NCI-H2227 (cell line): ENCODE data around the gene SLC16A12.
"Not testable (repeated sequence)": the region's sequence is repeated elsewhere in the genome, so short reads cannot be mapped to it uniquely, and the experiment has no call there.

Source experiments
- DNase-seq: peaks from one replicate; lab custom pipeline; 2025; ENCODE audit not compliant: unreplicated experiment; lab: John Stamatoyannopoulos, UW

The SLC16A12 gene

GRCh38 chr10:89393898-89394297, 141.5 kb downstream of the SLC16A12 start:
- DNase-seq: no peak

DNA sequence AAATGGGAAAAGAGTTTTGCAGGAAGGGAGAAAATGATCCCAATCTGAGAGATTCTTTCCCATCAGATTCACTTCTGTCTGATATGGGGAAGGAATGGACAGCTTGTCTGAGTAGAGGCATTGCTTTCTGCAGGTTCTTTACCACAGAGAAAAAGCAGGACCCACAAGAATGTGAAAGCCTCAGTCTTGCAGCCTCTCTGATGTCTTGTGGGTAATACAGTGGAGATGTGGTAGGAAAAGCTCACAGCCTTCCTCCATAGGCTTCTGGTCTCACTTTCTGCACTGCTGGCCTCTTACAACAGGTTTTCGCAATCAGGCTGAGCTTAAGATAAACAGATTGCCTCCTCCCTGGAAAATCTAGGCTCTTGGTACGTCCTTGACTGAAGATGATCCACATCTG, 142.4 kb downstream of the SLC16A12 start:
- DNase-seq: no peak

- DNase-seq: peak; percentile 60
Observed at GRCh38 chr10:89391907-89392756, 143.3 kb downstream of the SLC16A12 start, which contains the start of gene IFIT1. TSS of gene IFIT1 (plus strand) at chr10:89392623. CDS start at chr10:89392713, 90 bp downstream.

DNA sequence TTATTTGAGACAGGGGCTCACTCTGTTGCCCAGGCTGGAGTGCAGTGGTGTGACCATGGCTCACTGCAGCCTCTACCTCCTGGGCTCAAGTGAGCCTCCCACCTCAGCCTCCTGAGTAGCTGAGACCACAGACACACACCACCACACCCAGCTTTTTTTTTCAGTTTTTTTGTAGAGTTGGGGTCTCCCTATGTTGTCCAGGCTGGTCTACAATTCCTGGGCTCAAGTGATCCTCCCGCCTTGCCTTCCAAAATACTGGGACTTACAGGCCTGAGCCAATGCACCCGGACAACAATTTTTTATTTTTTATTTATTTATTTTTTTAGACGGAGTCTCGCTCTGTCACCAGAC, 144.2 kb downstream of the SLC16A12 start:
- not testable (repeated sequence) for DNase-seq

GRCh38 chr10:89390476-89391225, 144.7 kb downstream of the SLC16A12 start:
- no peak for DNase-seq

DNA sequence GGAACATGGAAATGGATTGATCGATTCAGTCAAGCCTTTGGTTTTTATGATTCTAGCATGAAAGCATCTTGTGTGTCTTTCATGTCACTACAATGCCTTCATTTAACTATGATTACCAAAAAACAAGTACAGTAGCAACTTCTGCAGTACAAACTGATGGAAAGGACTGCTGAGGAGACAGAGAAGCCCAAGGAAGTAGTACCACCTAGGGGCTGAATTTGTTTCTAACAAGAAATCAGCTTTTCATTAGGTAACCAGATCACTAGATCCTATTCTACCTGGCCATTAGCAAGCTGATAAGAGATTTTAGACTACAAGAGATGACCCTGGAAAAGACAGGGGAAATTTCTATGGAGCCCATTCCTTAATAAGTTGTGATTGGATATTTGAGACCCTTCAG, 146.1 kb downstream of the SLC16A12 start:
- no peak for DNase-seq

- no peak for DNase-seq
Observed at GRCh38 chr10:89388806-89389205, 146.6 kb downstream of the SLC16A12 start.

GRCh38 chr10:89384474-89385340, 150.7 kb downstream of the SLC16A12 start:
- no peak for DNase-seq

DNA sequence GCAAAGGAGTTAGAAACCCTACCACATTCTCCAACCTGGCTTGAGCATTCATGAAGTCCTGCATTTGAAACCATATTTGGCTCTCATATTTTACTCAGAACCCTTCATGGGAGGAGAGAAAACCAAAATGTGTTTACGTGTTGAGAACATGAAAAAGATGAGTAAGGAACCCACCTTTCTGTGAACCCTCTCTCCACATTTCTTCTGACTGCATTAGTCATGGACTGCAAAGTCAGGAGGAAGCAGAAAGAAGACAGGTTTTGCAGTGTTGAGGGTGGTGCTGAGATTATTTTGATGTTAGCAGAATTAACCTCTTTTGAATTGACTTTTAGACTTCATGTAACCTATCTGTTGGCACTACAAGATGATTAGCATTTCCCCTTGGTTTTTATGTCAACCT, 152.6 kb downstream of the SLC16A12 start:
- no peak for DNase-seq
